HG03196 (cell line): ENCODE measurements around the gene WDR26.
"Not testable (repeated sequence)": the region's sequence is repeated elsewhere in the genome, so short reads cannot be mapped to it uniquely, and the experiment has no call there.

Experiments
- ATAC-seq: cut with Tn5 transposase; IDR thresholded peaks from one replicate; pipeline ENCODE4 v1.9.1; 2021; ENCODE audit not compliant: unreplicated experiment

Gene WDR26

DNA sequence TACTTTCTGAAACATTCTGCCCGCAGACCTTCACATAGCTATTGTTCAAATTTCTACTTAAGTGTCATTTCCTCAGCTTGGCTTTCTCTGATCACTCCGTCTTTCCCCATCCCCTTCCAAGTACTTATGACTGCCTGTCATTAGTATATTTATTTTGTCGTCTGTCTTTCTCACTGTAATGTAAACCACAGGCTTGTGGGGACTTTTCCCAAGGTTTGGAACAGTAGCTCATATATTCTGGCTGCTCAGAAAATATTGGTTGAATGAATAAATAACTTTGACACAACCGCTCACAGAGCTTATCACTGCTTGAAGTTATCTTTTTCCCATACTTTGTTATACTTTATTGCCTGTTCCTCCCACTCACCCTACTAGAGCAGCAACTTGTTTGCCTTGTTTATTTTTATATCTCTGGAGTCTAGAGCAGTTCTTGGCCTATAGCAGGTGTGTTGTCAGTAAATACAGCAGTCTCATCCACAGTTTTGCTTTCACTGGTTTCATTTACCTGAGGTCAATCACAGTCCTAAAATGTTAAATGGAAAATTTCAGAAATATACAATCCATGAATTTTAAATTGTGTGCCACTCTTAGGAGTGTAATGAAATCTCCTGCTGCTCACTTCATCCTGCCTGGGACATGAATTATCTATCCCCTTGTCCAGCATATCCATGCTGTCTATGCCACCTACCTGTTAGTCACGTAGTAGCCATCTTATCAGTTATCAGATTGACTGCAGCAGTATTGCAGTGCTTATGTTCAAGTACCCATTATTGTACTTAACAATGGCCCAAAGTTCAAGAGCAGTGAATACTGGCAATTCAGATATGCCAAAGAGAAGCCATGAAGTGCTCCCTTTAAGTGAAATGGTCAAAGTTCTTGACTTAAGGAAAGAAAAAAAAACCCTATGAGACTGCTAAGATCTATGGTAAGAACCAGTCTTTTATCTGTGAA is 80.3 kb downstream of the WDR26 start:
- no peak for ATAC-seq

DNA sequence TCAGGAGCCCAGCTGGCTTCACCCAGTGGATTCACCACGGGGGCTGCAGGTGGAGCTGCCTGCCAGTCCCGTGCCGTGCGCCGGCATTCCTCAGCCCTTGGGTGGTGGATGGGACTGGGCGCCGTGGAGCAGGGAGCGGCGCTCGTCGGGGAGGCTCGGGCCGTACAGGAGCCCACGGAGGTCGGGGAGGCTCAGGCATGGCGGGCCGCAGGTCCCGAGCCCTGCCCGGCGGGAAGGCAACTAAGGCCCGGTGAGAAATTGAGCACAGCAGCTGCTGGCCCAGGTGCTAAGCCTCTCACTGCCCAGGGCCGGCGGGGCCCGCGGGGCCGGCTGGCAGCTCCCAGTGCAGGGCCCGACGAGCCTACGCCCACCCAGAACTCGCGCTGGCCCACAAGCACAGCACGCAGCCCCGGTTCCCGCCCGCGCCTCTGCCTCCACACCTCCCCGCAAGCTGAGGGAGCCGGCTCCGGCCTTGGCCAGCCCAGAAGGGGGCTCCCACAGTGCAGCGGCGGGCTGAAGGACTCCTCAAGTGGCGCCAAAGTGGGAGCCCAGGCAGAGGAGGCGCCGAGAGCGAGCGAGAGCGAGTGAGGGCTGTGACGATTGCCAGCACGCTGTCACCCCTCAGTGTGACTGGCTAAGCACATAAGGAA is 82.0 kb downstream of the WDR26 start:
- ATAC-seq = not testable (repeated sequence)

DNA sequence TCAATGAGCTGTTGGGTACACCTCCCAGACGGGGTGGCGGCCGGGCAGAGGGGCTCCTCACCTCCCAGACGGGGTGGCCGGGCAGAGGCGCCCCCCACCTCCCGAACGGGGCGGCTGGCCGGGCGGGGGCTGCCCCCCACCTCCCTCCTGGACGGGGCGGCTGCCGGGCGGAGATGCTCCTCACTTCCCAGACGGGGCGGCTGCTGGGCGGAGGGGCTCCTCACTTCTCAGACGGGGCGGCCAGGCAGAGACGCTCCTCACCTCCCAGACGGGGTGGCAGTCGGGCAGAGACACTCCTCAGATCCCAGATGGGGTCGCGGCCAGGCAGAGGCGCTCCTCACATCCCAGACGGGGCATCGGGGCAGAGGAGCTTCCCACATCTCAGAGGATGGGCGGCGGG is 84.9 kb downstream of the WDR26 start:
- not testable (repeated sequence) for ATAC-seq

DNA sequence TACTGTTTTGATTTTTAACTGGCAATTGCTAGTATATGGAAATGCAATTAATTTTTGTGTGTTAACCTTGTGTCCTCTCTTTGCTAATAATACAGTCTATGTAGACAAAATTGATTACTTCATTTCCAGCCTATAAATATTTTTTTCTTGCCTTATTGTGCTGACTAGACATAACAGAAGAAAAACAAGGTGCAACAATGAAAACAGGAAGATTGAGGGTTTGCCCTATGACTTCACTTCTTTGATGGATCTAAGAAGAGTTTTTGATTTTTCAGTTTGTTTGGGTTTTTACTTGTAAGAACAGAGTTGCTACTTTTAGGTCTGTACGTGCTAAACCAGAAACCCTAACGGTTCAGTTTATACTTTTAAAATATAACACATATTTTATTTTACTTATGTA is 86.5 kb downstream of the WDR26 start:
- no peak for ATAC-seq

DNA sequence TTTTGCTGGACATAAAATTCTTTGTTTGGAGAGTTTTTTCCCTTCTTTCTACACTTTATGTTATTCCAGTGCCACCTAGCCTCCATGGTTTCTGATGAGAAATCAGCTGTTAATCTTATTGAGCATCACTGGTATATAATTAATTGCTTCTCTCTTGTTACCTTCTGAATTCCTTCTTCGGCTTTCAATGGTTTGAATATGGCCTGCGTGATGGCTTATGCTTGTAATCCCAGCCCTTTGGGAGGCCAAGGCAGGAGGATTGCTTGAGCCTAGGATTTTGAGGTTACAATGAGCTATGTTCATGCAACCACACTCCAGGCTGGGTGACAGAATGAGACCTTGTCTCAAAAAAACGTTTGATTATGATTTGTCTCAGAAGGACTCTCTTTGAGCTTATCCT is 90.9 kb downstream of the WDR26 start:
- no peak for ATAC-seq

DNA sequence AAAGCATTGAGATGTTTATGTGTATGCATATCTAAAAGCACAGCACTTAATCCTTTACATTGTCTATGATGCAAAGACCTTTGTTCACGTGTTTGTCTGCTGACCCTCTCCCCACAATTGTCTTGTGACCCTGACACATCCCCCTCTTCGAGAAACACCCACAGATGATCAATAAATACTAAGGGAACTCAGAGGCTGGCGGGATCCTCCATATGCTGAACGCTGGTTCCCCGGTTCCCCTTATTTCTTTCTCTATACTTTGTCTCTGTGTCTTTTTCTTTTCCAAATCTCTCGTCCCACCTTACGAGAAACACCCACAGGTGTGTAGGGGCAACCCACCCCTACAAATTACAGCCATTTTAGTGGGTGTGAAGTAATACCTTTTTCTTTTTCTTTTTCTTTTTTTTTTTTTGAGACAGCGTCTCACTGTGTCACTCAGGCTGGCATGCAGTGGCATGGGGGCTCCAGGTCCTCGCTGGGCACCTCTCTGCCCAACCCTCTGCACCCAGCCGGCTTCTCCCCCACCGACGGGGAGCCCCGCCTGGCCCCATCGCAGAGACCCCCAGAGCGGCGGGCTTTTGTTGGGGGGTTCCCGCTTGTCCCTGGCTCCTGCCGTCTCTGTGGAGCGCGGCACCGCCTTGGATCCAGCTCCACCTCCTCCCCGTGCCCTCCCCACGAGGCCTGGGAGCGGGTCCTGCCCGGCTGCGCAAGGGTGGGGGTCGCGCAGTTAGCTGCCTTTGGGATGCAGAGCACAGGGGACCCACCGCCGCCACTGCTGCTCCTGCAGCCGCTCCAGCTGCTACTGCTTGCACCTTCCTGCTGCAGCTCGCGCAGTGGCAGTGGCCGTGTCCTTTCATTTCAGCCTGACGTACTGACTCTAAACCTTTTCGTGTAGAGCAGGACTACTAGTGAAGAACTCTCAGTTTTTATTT is 93.9 kb downstream of the WDR26 start:
- peak; percentile 77 for ATAC-seq

DNA sequence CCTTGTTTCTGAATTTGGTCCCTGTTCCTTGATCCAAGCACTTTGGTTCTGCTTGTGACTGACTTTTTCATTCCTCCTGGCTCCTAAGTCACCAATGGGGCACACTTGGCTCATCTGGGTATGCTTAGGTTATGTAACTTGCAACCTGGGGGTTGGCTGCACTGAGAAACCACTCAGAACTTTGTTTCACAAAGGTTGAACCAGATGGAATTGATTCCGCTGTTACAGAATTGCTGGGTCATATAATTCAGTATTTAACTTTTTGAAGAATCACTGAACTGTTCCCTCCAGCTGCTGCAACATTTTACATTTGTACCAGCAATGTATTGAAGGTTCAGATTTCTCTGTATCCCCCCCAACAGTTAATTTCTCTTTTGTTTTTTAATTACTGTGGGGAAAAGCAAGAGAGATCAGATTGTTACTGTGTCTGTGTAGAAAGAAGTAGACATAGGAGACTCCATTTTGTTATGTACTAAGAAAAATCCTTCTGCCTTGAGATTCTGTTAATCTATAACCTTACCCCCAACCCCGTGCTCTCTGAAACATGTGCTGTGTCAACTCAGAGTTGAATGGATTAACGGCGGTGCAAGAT is 95.1 kb downstream of the WDR26 start:
- ATAC-seq = no peak

DNA sequence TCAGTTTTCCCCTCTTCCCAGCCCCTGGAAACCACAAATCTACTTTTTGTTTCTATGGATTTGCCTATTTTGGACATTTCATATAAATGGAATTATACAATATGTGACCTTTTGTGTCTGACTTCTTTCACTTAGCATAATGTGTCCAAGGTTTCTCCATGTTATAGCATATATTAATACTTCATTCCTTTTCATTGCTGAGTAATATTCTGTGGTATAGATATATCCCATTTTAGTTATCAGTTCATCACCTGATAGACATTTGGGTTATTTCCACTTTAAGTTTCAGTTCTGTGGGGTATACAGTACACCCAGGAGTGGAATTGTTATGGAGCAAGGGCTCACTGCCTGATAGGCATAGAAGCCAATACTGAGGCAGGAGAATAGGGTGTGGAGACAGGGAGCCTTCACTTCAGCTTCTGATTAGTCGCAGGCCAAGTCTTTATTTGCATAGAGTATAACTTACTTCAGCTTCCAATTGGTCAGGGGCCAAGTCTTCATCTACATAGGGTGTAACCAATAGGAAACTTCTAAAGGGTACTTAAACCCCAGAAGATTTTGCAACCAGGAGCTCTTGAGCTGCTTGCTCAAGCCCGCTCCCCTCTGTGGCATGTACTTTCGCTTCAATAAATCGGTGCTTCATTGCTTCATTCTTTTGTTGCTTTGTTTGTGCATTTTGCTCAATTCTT is 96.3 kb downstream of the WDR26 start:
- no peak for ATAC-seq
